Activated CD4-positive, alpha-beta memory T cell treated with anti-CD3 and anti-CD28 coated beads for 36 hours (primary cell): Measurements from ENCODE around the gene ADAT3. TPM values are rescaled to one million over a fixed set of nuclear protein-coding genes. Genes with fewer than 3 reads are reported as not detected.
"Not testable (repeated sequence)": the region's sequence is repeated elsewhere in the genome, so short reads cannot be mapped to it uniquely, and the experiment has no call there.

Experiments used
- CTCF ChIA-PET: fragments of 350-600 bp; sonication (Branson Sonifier 250); formaldehyde crosslinking; loops from one replicate; lab custom pipeline; 2021; ENCODE audit warnings: antibody characterized with exemption, inconsistent platforms; lab: Charles Lee
- POLR2A ChIA-PET: fragments of 350-600 bp; sonication (Branson Sonifier 250); formaldehyde crosslinking; loops from one replicate; lab custom pipeline; 2021; ENCODE audit warnings: antibody characterized with exemption; lab: Charles Lee
- DNase-seq: peaks from one replicate; pipeline ENCODE4 v3.0.0-alpha.2; 2020
- H3K27ac Mint-ChIP-seq: one replicate; pipeline ENCODE4 v1.8.0; 2021; ENCODE audit warnings: mixed read lengths
- H3K27me3 Mint-ChIP-seq: one replicate; pipeline ENCODE4 v1.8.0; 2021; ENCODE audit warnings: mixed read lengths
- H3K36me3 Mint-ChIP-seq: one replicate; pipeline ENCODE4 v1.8.0; 2021; ENCODE audit warnings: mixed read lengths
- H3K4me1 Mint-ChIP-seq: one replicate; pipeline ENCODE4 v1.8.0; 2021; ENCODE audit warnings: low read depth, mixed read lengths
- H3K4me3 Mint-ChIP-seq: one replicate; pipeline ENCODE4 v1.8.0; 2021; ENCODE audit warnings: mild to moderate bottlenecking, mixed read lengths
- H3K9me3 Mint-ChIP-seq: one replicate; pipeline ENCODE4 v1.8.0; 2021; ENCODE audit warnings: mixed read lengths
- intact Hi-C: fragments of 100-400 bp; cut with micrococcal nuclease; formaldehyde crosslinking; loops from one replicate; pipeline ENCODE4 v1.15.1; 2023
- total RNA-seq, 2 experiments: library from RNA; stranded (reverse); gene quantifications; one replicate each; pipeline ENCODE4 v1.2.3, GENCODE V29; 2021

The ADAT3 gene
- total RNA-seq, 2 experiments from 2014 or later, result 5.7 to 5.8 TPM

DNA sequence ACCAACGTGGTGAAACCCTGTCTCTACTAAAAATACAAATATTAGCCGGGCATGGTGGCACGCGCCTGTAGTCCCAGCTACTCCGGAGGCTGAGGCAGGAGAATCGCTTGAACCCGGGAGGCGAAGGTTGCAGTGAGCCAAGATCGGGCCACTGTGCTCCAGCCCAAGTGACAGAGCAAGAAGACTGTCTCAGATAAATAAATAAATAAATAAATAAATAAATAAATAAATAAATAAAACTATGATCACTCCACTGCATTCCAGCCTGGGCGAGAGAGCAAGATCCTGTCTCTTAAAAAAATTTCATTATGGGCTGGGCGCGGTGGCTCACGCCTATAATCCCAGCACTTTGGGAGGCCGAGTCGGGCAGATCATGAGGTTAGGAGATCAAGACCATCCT lies 18.8 kb upstream of the ADAT3 start:
- H3K4me3 Mint-ChIP-seq, intact Hi-C loops: not testable (repeated sequence)

DNA sequence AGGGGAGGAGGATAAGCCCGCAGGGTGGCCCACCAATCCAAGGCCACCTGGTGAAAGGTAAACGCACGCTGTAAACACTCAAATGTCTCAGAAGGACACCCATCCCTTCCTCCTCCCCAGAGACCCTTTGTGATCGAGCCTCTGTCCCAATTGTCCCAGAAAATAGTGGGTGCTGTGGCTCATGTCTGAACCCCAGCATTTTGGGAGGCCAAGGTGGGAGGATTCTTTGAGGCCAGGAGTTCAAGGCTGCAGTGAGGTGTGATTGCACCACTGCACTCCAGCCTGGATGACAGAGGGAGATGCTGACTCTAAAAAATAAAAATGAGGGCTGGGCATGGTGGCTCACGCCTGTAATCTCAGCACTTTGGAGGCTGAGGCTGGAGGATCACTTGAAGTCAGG lies 16.8 kb upstream of the ADAT3 start:
- Mint-ChIP-seq H3K9me3 (no peaks in the 10 kb centered on the region), H3K36me3 (peaks cover 11% of the 10 kb centered on the region), H3K4me1 (peaks cover 8% of the 10 kb centered on the region), H3K4me3 (no peak overlapping the region), H3K27me3 (no peaks in the 10 kb centered on the region), H3K27ac (no peak overlapping the region)
- intact Hi-C loops, result no loop called here
- ChIA-PET CTCF (interaction anchor here (1.2 kb wide), 1 partner anchor 9 kb away, joined by 3 read pairs; no protein-coding TSS in a partner anchor), POLR2A (no interaction called here)
- DNase-seq, result no peak

More for the DNA sequence above, 18.8 kb upstream of the ADAT3 start:
- DNase-seq, H3K27ac Mint-ChIP-seq, H3K9me3 Mint-ChIP-seq, H3K27me3 Mint-ChIP-seq: not testable (repeated sequence)
- Mint-ChIP-seq H3K4me1 (peaks cover 23% of the 10 kb centered on the region), H3K36me3 (peaks cover 16% of the 10 kb centered on the region)
- ChIA-PET CTCF (interaction anchor here (1.1 kb wide), 1 partner anchor 11 kb away, joined by 3 read pairs; no protein-coding TSS in a partner anchor), POLR2A (interaction anchor here (2.4 kb wide), 1 partner anchor 11 kb away, joined by 20 read pairs; no protein-coding TSS in a partner anchor)

DNA sequence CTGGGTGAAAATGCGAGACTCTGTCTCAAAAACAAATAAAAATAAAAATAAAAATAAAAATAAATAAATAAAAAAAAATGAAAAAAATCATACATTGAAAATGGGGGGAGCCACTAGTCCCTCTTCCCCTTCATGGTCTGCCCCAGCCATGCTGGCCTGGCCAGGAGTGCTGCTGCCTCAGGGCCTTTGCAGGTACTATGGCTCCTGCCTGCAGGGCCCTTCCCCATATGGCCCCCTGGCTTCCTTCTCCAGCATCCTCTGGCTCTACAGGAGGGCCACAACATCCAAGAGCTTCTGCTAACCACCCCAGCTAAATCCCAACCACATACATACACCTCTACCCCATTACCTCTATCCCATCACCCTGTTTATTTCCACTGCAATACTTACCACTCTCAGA lies 15.3 kb upstream of the ADAT3 start:
- peak overlapping the region; percentile 59 for H3K27ac Mint-ChIP-seq
- POLR2A ChIA-PET, result no interaction called here
- H3K9me3 Mint-ChIP-seq, result no peaks in the 10 kb centered on the region
- intact Hi-C loops, result no loop called here
- CTCF ChIA-PET, result interaction anchor here (0.5 to 1.2 kb wide), 2 partner anchors 14 to 114 kb away, joined by 3 to 4 read pairs; no protein-coding TSS in a partner anchor
- no peaks in the 10 kb centered on the region for H3K27me3 Mint-ChIP-seq
- H3K4me3 Mint-ChIP-seq, result no peak overlapping the region
- no peaks in the 10 kb centered on the region for H3K36me3 Mint-ChIP-seq
- no peak for DNase-seq
- H3K4me1 Mint-ChIP-seq, result peaks cover 2% of the 10 kb centered on the region

DNA sequence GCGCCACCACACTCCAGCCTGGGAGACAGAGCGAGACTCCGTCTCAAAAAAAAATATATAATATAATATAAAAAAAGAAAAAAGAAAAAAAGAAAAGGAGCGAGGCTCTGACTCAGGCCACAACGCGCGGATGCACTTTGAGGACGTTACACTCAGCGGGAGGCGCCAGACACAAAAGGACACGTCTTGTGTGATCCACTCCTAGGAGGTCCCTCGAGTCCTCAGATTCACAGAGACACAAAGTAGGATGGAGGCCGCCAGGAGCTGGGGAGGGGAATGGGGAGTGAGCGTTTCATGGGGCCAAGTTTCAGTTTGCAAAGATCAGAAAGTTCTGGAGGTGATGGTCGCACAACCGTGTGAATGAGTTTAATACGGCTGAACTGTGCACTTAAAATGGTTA lies 11.4 kb upstream of the ADAT3 start:
- Mint-ChIP-seq H3K9me3 (no peaks in the 10 kb centered on the region), H3K4me3 (no peak overlapping the region), H3K4me1 (peaks cover 26% of the 10 kb centered on the region), H3K36me3 (no peaks in the 10 kb centered on the region), H3K27ac (peak overlapping the region; percentile 11), H3K27me3 (no peaks in the 10 kb centered on the region)
- ChIA-PET CTCF (no interaction called here), POLR2A (no interaction called here)
- intact Hi-C loops, result no loop called here
- DNase-seq, result no peak

DNA sequence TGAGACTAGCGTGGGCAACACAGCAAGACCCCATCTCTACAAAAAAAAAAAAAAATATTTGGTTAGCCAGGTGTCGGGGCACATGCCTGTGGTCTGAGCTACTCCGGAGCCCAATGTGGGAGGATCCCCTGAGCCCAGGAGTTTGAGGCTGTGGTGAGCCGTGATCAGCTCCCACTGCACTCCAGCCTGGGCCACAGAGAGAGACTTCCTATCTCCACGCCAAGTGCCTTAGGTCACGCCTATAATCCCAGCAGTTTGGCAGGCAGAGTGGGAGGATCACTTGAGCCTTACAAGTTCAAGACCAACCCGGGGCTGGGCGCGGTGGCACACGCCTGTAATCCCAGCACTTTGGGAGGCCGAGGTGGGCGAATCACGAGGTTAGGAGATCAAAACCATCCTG lies 8.7 kb upstream of the ADAT3 start:
- no peak for DNase-seq
- no peaks in the 10 kb centered on the region for H3K27me3 Mint-ChIP-seq
- no peaks in the 10 kb centered on the region for H3K9me3 Mint-ChIP-seq
- POLR2A ChIA-PET, result interaction anchor here (0.6 to 3.4 kb wide), 5 partner anchors 12 to 444 kb away, joined by 3 to 20 read pairs (median 4); partner anchors contain the start of gene ABHD17A
- intact Hi-C loops, result no loop called here
- H3K36me3 Mint-ChIP-seq, result no peaks in the 10 kb centered on the region
- CTCF ChIA-PET, result interaction anchor here (0.6 to 1.8 kb wide), 5 partner anchors 19 to 86 kb away, joined by 3 to 12 read pairs (median 4); no protein-coding TSS in a partner anchor
- peak overlapping the region; percentile 98 for H3K27ac Mint-ChIP-seq
- peak overlapping the region; percentile 84 for H3K4me3 Mint-ChIP-seq
- H3K4me1 Mint-ChIP-seq, result peaks cover 26% of the 10 kb centered on the region

DNA sequence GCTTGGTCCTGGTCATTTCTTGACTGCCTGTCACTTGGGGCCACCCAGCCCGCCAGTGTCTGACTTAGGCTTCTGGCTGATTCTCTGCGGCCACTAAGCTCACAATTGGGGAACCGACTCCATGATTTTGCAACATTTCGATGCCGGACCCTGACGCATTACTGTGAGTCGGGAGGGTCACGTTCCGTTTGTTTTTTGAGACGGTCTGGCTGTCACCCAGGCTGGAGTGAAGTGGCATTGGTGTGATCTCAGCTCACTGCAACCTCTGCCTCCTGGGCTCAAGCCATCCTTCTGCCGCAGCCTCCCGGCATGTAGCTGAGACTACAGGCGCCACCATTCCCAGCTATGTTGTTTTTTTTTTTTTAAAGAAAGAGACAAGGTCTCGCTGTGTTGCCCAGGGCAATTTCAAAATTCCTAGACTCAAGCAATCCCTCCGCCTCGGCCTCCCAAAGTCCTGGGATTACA lies 3.2 kb upstream of the ADAT3 start:
- Mint-ChIP-seq H3K9me3 (no peaks in the 10 kb centered on the region), H3K4me1 (peaks cover 35% of the 10 kb centered on the region), H3K27me3 (no peaks in the 10 kb centered on the region), H3K36me3 (no peaks in the 10 kb centered on the region), H3K4me3 (no peak overlapping the region), H3K27ac (no peak overlapping the region)
- POLR2A ChIA-PET, result no interaction called here
- CTCF ChIA-PET, result no interaction called here
- intact Hi-C loops, result no loop called here
- no peak for DNase-seq

DNA sequence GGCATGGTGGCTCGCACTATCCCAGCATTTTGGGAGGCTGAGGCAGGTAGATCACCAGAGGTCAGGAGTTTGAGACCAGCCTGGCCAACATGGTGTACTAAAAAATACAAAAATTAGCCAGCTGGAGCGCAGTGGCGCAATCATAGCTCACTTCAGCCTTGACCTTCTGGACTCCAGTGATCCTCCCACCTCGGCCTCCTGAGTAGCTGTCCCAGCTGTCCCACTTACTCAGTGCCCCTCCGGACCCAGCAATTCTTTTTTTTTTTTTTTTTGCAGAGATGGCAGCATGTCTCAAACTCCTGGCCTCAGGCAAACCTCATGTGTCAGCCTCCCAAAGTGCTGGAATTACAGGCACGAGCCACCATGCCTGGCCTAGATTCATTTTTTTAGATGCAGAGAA lies 2.3 kb upstream of the ADAT3 start:
- Mint-ChIP-seq H3K4me3 (no peak overlapping the region), H3K36me3 (peaks cover 2% of the 10 kb centered on the region), H3K4me1 (peaks cover 27% of the 10 kb centered on the region), H3K27me3 (no peaks in the 10 kb centered on the region), H3K9me3 (no peaks in the 10 kb centered on the region), H3K27ac (peak overlapping the region; percentile 69)
- POLR2A ChIA-PET, result interaction anchor here (0.6 to 1.0 kb wide), 2 partner anchors 30 to 47 kb away, joined by 3 read pairs; no protein-coding TSS in a partner anchor
- intact Hi-C loops, result no loop called here
- no peak for DNase-seq
- CTCF ChIA-PET, result interaction anchor here (0.7 to 1.1 kb wide), 2 partner anchors 28 to 38 kb away, joined by 3 read pairs; no protein-coding TSS in a partner anchor

DNA sequence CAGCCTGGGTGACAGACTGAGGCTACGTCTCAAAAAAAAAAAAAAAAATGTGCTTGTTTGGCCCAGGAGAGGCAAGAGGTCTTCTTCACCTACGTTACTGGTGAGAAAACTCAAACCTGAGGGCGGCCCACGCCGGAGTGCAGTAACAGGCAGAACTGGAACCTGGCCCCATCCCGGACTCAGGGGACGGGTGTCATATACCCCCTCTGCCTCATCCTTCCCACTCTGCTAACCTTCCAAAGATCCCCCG lies 414 bp upstream of the ADAT3 start:
- ChIA-PET CTCF (interaction anchor here (1.0 kb wide), 1 partner anchor 25 kb away, joined by 5 read pairs; no protein-coding TSS in a partner anchor), POLR2A (no interaction called here)
- intact Hi-C loops, result loop anchor here (1.0 kb wide), 3 partner anchors 19 to 40 kb away; partner anchors contain the start of gene ABHD17A
- H3K4me3 Mint-ChIP-seq, result peak overlapping the region; percentile 78
- H3K9me3 Mint-ChIP-seq, result no peaks in the 10 kb centered on the region
- peaks cover 35% of the 10 kb centered on the region for H3K4me1 Mint-ChIP-seq
- H3K27ac Mint-ChIP-seq, result peak overlapping the region; percentile 82
- DNase-seq, result no peak
- H3K36me3 Mint-ChIP-seq, result peaks cover 2% of the 10 kb centered on the region
- no peaks in the 10 kb centered on the region for H3K27me3 Mint-ChIP-seq

DNA sequence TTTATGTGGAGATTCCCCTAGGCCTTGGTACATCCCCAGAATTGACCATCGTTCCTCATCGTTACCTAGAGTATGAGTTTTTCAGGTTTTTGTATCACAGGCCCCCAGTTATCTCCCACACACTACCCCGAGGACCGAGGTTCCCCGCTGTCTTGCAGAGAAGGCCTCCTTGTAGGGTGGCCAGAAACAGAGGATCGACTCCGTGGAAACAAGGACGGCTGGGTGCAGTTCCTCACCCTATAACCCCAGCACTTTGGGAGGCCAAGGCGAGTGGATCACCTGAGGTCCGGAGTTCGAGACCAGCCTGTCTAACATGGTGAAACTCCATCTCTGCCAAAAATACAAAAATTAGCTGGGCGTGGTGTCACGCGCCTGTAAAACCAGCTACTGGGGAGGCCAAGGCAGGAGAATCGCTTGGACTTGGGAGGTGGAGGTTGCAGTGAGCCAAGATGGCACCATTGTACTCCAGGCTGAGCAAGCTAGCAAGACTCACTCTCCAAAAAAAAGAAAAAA lies 720 bp downstream of the ADAT3 start:
- H3K36me3 Mint-ChIP-seq, result peaks cover 2% of the 10 kb centered on the region
- H3K27me3 Mint-ChIP-seq, result no peaks in the 10 kb centered on the region
- peak overlapping the region; percentile 87 for H3K4me3 Mint-ChIP-seq
- POLR2A ChIA-PET, result interaction anchor here (0.5 to 1.6 kb wide), 6 partner anchors 21 to 514 kb away, joined by 3 to 4 read pairs (median 3); partner anchors contain the start of gene ABHD17A
- no peak for DNase-seq
- H3K4me1 Mint-ChIP-seq, result peaks cover 37% of the 10 kb centered on the region
- intact Hi-C loops, result loop anchor here (1.0 kb wide), 3 partner anchors 21 to 42 kb away; partner anchors contain the start of gene ABHD17A
- peak overlapping the region; percentile 86 for H3K27ac Mint-ChIP-seq
- CTCF ChIA-PET, result interaction anchor here (0.6 to 1.4 kb wide), 9 partner anchors 8 to 1615 kb away, joined by 3 to 5 read pairs (median 3); no protein-coding TSS in a partner anchor
- H3K9me3 Mint-ChIP-seq, result no peaks in the 10 kb centered on the region

DNA sequence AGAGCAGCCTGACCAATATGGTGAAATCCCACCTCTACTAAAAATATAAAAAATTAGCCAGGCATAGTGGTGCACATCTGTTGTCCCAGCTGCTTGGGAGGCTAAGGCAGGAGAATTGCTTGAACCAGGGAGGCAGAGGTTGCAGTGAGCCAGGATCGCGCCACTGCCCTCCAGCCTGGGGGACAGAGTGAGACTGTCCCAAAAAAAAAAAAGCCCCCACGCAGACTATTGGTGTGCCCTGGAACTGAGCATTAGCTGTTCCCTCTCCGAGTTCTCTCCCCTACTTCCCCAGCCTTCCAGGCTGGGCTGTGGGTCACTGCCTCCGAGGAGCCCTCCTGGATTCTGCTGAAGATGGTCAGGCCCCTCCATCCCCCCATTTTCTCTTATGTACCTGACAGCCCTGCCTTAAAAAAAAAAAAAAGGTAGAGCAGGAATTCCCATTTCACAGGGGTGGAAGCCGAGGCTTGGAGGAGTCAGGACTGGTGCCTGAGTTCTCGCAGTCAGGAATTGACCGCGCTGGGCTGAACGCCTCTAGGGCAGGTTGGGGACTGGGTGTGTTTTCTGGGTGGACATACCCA lies 1.9 kb downstream of the ADAT3 start:
- intact Hi-C loops, result no loop called here
- Mint-ChIP-seq H3K27ac (no peak overlapping the region), H3K4me3 (peak overlapping the region; percentile 35), H3K4me1 (peaks cover 37% of the 10 kb centered on the region), H3K9me3 (no peaks in the 10 kb centered on the region), H3K27me3 (no peaks in the 10 kb centered on the region), H3K36me3 (peaks cover 2% of the 10 kb centered on the region)
- ChIA-PET POLR2A (interaction anchor here (0.6 kb wide), 1 partner anchor 66 kb away, joined by 3 read pairs; no protein-coding TSS in a partner anchor), CTCF (no interaction called here)
- no peak for DNase-seq

DNA sequence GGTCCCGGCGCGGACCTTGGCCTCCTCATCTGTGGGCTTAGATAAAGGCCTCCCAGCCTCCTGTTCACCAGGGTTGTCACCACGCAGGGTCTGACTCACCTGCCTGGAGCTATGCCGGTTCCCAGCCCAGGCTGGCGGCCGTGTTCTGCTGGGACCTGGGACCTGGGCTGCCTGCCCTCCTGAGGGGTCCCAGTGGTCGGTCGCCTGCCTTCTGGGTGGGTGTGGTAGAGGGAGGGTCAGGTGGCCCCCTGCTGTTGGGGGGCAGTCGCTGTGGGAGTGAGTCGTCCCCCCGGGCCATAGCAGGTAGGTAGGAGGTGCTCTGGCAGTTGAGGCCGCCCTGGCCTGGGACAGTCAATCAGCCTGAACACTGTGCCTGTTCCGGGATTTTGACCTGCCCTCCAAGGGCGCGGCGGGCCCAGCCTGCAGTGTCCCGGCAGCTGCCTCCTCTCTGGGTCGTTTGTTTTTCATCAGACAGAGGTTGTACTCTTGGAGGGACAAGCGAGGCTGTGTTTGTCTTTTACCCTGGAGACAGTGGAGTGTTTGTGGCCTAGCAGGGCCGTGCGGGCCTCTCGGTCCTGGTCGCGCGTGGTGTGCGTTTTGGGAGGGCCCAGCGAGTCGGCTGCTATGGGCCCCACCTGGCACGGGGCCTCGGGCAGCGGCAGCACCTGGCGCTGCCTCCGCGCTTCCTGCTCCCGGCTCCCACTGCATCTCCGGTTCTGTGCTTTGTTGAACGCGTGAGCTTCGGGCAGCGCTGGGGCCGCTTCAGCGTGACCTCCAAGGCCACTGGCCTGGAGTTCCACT lies 2.6 kb downstream of the ADAT3 start:
- intact Hi-C loops, result no loop called here
- no peaks in the 10 kb centered on the region for H3K27me3 Mint-ChIP-seq
- ChIA-PET POLR2A (no interaction called here), CTCF (no interaction called here)
- H3K4me1 Mint-ChIP-seq, result peaks cover 36% of the 10 kb centered on the region
- H3K27ac Mint-ChIP-seq, result no peak overlapping the region
- H3K9me3 Mint-ChIP-seq, result no peaks in the 10 kb centered on the region
- DNase-seq, result no peak
- H3K4me3 Mint-ChIP-seq, result no peak overlapping the region
- H3K36me3 Mint-ChIP-seq, result peaks cover 2% of the 10 kb centered on the region

DNA sequence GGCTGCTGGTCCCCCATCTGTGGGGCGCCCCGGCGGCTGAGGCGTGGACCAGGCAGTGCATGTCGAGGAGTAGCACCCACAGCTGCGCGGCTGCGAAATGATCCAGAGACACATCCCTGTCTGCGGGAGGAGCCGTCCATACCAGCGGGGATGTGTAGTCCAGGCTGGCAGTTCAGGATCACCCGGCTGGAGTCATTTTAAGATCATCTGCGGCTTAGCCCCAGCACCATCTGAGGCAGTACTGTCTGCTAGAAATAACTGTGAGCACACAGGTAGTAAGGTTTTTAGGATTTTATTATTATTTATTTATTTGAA lies 3.1 kb downstream of the ADAT3 start:
- Mint-ChIP-seq H3K27me3 (no peaks in the 10 kb centered on the region), H3K36me3 (peaks cover 2% of the 10 kb centered on the region), H3K4me3 (no peak overlapping the region), H3K9me3 (no peaks in the 10 kb centered on the region), H3K27ac (no peak overlapping the region), H3K4me1 (peaks cover 30% of the 10 kb centered on the region)
- intact Hi-C loops, result no loop called here
- DNase-seq, result no peak
- ChIA-PET CTCF (no interaction called here), POLR2A (no interaction called here)
